ENCODE measurements around the gene PPM1L. TPM values are rescaled to one million over a fixed set of nuclear protein-coding genes. Genes with fewer than 3 reads are reported as not detected.

PPM1L gene
- total RNA-seq, 1 experiment from 2014 or later = 7.3 TPM

- Mint-ChIP-seq H3K27me3 (ENCODE audit: low read depth) (no peaks in the 10 kb centered on the region), H3K9me3 (peaks cover 10 to 27% of the 10 kb centered on the region in 2 experiments), H3K27ac (no peak overlapping the region), H3K4me3 (no peak overlapping the region), H3K36me3 (ENCODE audit: insufficient read depth in 1 of 3, low read depth in 3 of 3) (peaks cover 8 to 16% (median 16%) of the 10 kb centered on the region in 3 experiments), H3K4me1 (peaks cover 12% of the 10 kb centered on the region in 2 experiments; a peak in 3 of 4 replicates)
- H3K79me2 ChIP-seq (ENCODE audit: insufficient read depth, low read length) = no peaks in the 10 kb centered on the region
- no peak overlapping the region for H3K56ac ChIP-seq (ENCODE audit: insufficient read length, low read depth, low read length)
- H3K4me1 ChIP-seq (ENCODE audit: insufficient read depth, low read length) = no peaks in the 10 kb centered on the region
- H3K9ac ChIP-seq (ENCODE audit: extremely low read depth, insufficient read length, low read length) = no peak overlapping the region
- H3T11ph ChIP-seq (ENCODE audit: low read length) = no peak overlapping the region
- no peak overlapping the region for H3K4ac ChIP-seq (ENCODE audit: low read depth, low read length)
- no peak overlapping the region for H2BK20ac ChIP-seq (ENCODE audit: low read depth, low read length, poor library complexity, severe bottlenecking)
- no peaks in the 10 kb centered on the region for H3K23me2 ChIP-seq (ENCODE audit: insufficient read length, low read depth, low read length, poor library complexity, severe bottlenecking)
- no peaks in the 10 kb centered on the region for H4K20me1 ChIP-seq (ENCODE audit: control insufficient read depth, insufficient read depth, insufficient read length)
- no peak overlapping the region for H3K23ac ChIP-seq (ENCODE audit: insufficient read length, low read depth, low read length)
- no peak overlapping the region for H2AFZ ChIP-seq (ENCODE audit: low read length)
- H3K9me3 ChIP-seq (ENCODE audit: control insufficient read depth, low read depth, low read length) = no peaks in the 10 kb centered on the region
- no peak overlapping the region for H3K27ac ChIP-seq (ENCODE audit: insufficient read length, low read depth, low read length)
- H3K79me1 ChIP-seq (ENCODE audit: insufficient read depth, low read depth, low read length, poor library complexity, severe bottlenecking) = no peaks in the 10 kb centered on the region
- no peaks in the 10 kb centered on the region for H3K27me3 ChIP-seq (ENCODE audit: insufficient read depth, low read length)
- WGBS (ENCODE audit: extremely low coverage, insufficient read length, low lambda C conversion rate) = no CpG with 5 or more reads among the region's 2 CpGs
- no peak overlapping the region for H4K91ac ChIP-seq (ENCODE audit: insufficient read length, low read depth, low read length)
- no peak overlapping the region for H4K5ac ChIP-seq (ENCODE audit: insufficient read length, low read depth, low read length)
- H4K8ac ChIP-seq (replicated peaks; ENCODE audit: insufficient read length, low read depth, low read length) = no peak overlapping the region
- no peak overlapping the region for H2BK120ac ChIP-seq (ENCODE audit: low read depth, low read length, poor library complexity, severe bottlenecking)
- H2BK5ac ChIP-seq (ENCODE audit: insufficient read length, low read length) = no peak overlapping the region
- H3K14ac ChIP-seq (ENCODE audit: insufficient read depth, low read length) = no peak overlapping the region
- H3K18ac ChIP-seq (ENCODE audit: insufficient read length, low read depth, low read length) = no peak overlapping the region
- no peak overlapping the region for H3K4me2 ChIP-seq (ENCODE audit: insufficient read depth, insufficient read length, low read length)
- TF ChIP-seq, protein P1, sequence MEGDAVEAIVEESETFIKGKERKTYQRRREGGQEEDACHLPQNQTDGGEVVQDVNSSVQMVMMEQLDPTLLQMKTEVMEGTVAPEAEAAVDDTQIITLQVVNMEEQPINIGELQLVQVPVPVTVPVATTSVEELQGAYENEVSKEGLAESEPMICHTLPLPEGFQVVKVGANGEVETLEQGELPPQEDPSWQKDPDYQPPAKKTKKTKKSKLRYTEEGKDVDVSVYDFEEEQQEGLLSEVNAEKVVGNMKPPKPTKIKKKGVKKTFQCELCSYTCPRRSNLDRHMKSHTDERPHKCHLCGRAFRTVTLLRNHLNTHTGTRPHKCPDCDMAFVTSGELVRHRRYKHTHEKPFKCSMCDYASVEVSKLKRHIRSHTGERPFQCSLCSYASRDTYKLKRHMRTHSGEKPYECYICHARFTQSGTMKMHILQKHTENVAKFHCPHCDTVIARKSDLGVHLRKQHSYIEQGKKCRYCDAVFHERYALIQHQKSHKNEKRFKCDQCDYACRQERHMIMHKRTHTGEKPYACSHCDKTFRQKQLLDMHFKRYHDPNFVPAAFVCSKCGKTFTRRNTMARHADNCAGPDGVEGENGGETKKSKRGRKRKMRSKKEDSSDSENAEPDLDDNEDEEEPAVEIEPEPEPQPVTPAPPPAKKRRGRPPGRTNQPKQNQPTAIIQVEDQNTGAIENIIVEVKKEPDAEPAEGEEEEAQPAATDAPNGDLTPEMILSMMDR (conservative IDR thresholded peaks at IDR 0.05) = no peak
- H2BK12ac ChIP-seq (ENCODE audit: insufficient read length, low read depth, low read length) = no peak overlapping the region
- H2BK15ac ChIP-seq (ENCODE audit: low read depth, low read length) = no peak overlapping the region
- no peak for DNase-seq
- no peak overlapping the region for H2AK5ac ChIP-seq (ENCODE audit: insufficient read length, low read length)
Observed at GRCh38 chr3:160986069-160986468, 230.0 kb downstream of the PPM1L start.
